ENCODE data around the gene CETP.

DNA sequence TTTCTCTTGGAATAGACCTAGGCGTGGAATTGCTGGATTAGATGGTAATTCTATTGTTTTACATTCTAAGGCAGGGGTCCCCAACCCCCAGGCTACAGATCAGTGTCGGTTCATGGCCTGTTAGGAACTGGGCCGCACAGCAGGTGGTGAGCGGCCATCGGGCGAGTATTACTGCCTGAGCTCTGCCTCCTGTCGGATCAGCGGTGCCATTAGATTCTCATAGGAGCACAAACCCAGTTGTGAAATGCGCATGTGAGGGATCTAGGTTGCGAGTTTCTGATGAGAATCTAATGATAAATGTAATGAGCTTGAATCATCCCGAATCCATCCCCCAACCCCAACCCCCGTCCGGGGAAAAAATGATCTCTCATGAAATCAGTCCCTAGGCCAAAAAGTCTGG is 50.6 kb downstream of the CETP start:
- TF ChIP-seq POLR2AphosphoS5 (IDR thresholded peaks at IDR 0.05; ENCODE audit: low read depth, low read length), result no peak
- TF ChIP-seq, protein P1, sequence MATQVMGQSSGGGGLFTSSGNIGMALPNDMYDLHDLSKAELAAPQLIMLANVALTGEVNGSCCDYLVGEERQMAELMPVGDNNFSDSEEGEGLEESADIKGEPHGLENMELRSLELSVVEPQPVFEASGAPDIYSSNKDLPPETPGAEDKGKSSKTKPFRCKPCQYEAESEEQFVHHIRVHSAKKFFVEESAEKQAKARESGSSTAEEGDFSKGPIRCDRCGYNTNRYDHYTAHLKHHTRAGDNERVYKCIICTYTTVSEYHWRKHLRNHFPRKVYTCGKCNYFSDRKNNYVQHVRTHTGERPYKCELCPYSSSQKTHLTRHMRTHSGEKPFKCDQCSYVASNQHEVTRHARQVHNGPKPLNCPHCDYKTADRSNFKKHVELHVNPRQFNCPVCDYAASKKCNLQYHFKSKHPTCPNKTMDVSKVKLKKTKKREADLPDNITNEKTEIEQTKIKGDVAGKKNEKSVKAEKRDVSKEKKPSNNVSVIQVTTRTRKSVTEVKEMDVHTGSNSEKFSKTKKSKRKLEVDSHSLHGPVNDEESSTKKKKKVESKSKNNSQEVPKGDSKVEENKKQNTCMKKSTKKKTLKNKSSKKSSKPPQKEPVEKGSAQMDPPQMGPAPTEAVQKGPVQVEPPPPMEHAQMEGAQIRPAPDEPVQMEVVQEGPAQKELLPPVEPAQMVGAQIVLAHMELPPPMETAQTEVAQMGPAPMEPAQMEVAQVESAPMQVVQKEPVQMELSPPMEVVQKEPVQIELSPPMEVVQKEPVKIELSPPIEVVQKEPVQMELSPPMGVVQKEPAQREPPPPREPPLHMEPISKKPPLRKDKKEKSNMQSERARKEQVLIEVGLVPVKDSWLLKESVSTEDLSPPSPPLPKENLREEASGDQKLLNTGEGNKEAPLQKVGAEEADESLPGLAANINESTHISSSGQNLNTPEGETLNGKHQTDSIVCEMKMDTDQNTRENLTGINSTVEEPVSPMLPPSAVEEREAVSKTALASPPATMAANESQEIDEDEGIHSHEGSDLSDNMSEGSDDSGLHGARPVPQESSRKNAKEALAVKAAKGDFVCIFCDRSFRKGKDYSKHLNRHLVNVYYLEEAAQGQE (IDR thresholded peaks at IDR 0.05; ENCODE audit: insufficient read depth in 1 of 2, low read depth in 2 of 2, low read length in 2 of 2), result no peak

All from PFSK-1 (cell line).